Ovary (tissue), 9 donors: ENCODE results near the gene FGFR2. TPM values are rescaled to one million over a fixed set of nuclear protein-coding genes. Genes with fewer than 3 reads are reported as not detected.

Experiments
- DNase-seq, 5 donors: peaks; one replicate each; pipeline ENCODE4 v3.0.0-alpha.2; 2019 to 2020
- H3K27ac ChIP-seq, 2 donors: fragments of 200-600 bp; one replicate each; pipeline versions ENCODE4 v1.5.1 to v1.8.0; 2019 to 2022
- H3K27me3 ChIP-seq: fragments of 200-600 bp; one replicate; pipeline ENCODE4 v1.8.0; 2022
- H3K36me3 ChIP-seq: fragments of 200-600 bp; sonication (generic); one replicate; pipeline ENCODE4 v1.5.1; 2019
- H3K4me1 ChIP-seq: one replicate; pipeline ENCODE4 v1.8.1; 2013; ENCODE audit warnings: mild to moderate bottlenecking, moderate library complexity; ENCODE audit not compliant: insufficient read depth
- H3K4me3 ChIP-seq: fragments of 200-600 bp; sonication (generic); one replicate; pipeline ENCODE4 v1.5.1; 2017
- H3K9me3 ChIP-seq, 2 donors: fragments of 200-600 bp in 1 of 2; sonication (generic) in 1 of 2; one replicate each; pipeline versions ENCODE4 v1.5.1 to v1.8.1; 2013 to 2019; ENCODE audit warnings: mild to moderate bottlenecking in 1 of 2, moderate library complexity in 1 of 2
- EP300 ChIP-seq: sonication (generic); formaldehyde crosslinking; IDR thresholded peaks from one replicate; pipeline ENCODE4 v1.6.1; 2017; ENCODE audit warnings: antibody characterized with exemption
- POLR2A ChIP-seq: fragments of 450-650 bp; IDR thresholded peaks from one replicate; pipeline ENCODE4 v1.6.1; 2017; ENCODE audit warnings: antibody characterized with exemption, mild to moderate bottlenecking, moderate library complexity
- WGBS, 3 donors: extraction: QIAGEN DNeasy Blood & Tissue Kit in 1 of 3; methylation state at CpG; one replicate each; pipeline versions ENCODE4 v1.1.5 to v1.1.7; 2013 to 2017; 5-methylcytosine and 5-hydroxymethylcytosine counted together
- intact Hi-C, 4 donors: fragments of 100-400 bp; cut with DNase I; formaldehyde crosslinking; loops; one replicate each; pipeline versions ENCODE4 v1.11.0 to v1.15.1; 2022 to 2023
- polyA plus RNA-seq, 2 donors: library from polyadenylated mRNA; stranded (reverse); fragments of 200-250 nt in 1 of 2; fragments of 350-450 nt in 1 of 2; fragmentation: Illumina TruSeq in 1 of 2; extraction: RNeasy Lipid Tissue Mini Kit (QIAGEN cat#74804) in 1 of 2; gene quantifications; one replicate each; pipeline ENCODE4 v1.2.3, GENCODE V29; 2013 to 2014
- total RNA-seq, 7 donors: library from RNA; depleted of rRNA in 2 of 7; stranded (reverse); fragments of >200 nt in 2 of 7; fragmentation: NEBNext Ultra II Directional in 3 of 7; extraction: Animal tissue kit (Norgen Biotek cat#: 25700) in 3 of 7; gene quantifications; one replicate each; pipeline versions ENCODE4 v1.1.0 to v1.2.4, GENCODE V29; 2016 to 2023
- TF ChIP-seq, protein P1 (sequence below), 3 donors: fragments of 450-650 bp in 2 of 3; fragments of 200-600 bp in 1 of 3; IDR thresholded peaks; one replicate each; pipeline versions ENCODE4 v1.5.1 to v1.8.0; 2016 to 2022; ENCODE audit warnings: antibody characterized with exemption in 3 of 3, mild to moderate bottlenecking in 1 of 3
- donor health status: DM: no; HTN: no; CAD: no; lungs with moderate emphysema.
- donor health status: DM: no; HTN: no; CAD: no.
- donor health status: Bipolar disorder and iron deficiency.
- donor health status: DM: yes; HTN: yes; CAD: no.
- donor health status: DM: no; HTN: no; CAD: no.
- donor health status: DM: yes; HTN: yes; CAD: no.

The FGFR2 gene
- total and polyA plus RNA-seq, 9 donors = 8.8 to 52.2 (median 26.5) TPM

DNA sequence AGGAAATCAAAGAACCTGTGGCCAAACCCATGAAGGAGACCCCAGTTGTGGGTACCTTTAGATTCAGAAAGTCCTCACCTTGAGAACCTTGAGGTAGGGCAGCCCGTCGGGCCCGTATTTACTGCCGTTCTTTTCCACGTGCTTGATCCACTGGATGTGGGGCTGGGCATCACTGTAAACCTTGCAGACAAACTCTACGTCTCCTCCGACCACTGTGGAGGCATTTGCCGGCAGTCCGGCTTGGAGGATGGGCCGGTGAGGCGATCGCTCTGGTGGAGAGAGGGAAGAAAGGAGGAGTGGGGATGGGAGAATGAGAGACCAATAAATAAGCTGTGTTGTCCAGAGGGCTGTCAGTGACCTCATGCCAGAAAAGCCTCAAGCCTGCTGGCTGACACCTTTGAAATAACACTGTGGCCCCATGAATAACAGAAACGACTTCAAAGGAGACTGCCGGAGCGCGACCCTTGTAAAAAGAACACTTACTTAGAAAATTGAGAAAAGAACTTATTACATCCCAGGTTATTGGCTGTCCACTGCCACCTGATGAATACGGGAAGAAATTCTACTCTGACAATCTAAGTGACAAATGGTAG lies 78.2 kb downstream of the FGFR2 start:
- no peak for DNase-seq
- Histone ChIP-seq H3K9me3 (no peaks in the 10 kb centered on the region), H3K36me3 (no peaks in the 10 kb centered on the region), H3K27me3 (no peaks in the 10 kb centered on the region), H3K4me3 (no peak overlapping the region), H3K27ac (no peak overlapping the region), H3K4me1 (peaks cover 15% of the 10 kb centered on the region)
- intact Hi-C loops = no loop called here
- 79 to 85% (median 82%) methylated on average over 17 of the region's 17 CpGs for WGBS, 3 donors
- TF ChIP-seq POLR2A (no peak), EP300 (no peak)
- TF ChIP-seq, protein P1, sequence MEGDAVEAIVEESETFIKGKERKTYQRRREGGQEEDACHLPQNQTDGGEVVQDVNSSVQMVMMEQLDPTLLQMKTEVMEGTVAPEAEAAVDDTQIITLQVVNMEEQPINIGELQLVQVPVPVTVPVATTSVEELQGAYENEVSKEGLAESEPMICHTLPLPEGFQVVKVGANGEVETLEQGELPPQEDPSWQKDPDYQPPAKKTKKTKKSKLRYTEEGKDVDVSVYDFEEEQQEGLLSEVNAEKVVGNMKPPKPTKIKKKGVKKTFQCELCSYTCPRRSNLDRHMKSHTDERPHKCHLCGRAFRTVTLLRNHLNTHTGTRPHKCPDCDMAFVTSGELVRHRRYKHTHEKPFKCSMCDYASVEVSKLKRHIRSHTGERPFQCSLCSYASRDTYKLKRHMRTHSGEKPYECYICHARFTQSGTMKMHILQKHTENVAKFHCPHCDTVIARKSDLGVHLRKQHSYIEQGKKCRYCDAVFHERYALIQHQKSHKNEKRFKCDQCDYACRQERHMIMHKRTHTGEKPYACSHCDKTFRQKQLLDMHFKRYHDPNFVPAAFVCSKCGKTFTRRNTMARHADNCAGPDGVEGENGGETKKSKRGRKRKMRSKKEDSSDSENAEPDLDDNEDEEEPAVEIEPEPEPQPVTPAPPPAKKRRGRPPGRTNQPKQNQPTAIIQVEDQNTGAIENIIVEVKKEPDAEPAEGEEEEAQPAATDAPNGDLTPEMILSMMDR (IDR thresholded peaks at IDR 0.05) = no peak

- Histone ChIP-seq H3K4me3 (no peak overlapping the region), H3K27me3 (no peaks in the 10 kb centered on the region), H3K27ac (no peak overlapping the region), H3K9me3 (no peaks in the 10 kb centered on the region), H3K4me1 (peaks cover 14% of the 10 kb centered on the region), H3K36me3 (no peaks in the 10 kb centered on the region)
- DNase-seq = no peak
- no peak for TF ChIP-seq POLR2A
- TF ChIP-seq EP300 = no peak
- TF ChIP-seq, protein P1 (IDR thresholded peaks at IDR 0.05) = no peak
- intact Hi-C loops = no loop called here
- 57 to 60% (median 57%) methylated on average over 5 of the region's 5 CpGs for WGBS, 3 donors
Observed at GRCh38 chr10:121519411-121519810, 78.8 kb downstream of the FGFR2 start.

DNA sequence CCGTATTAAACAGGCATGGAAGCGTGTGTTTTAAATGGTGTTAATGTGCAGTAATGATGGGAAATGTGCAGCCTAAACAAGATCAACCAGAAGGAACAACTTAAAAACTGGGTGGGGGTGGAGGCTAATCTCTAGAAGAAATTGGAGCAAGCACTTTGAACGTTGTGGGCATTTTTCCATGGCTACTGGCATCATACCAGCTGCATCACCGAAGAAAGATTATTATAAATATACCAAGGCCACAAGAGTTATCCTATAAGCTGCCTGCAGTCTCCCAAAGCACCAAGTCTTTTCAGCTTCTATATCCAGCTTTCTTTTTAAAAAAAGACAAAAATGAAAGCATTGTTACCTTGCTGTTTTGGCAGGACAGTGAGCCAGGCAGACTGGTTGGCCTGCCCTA lies 79.9 kb downstream of the FGFR2 start:
- TF ChIP-seq EP300 (no peak), POLR2A (no peak)
- no peak overlapping the region for H3K27ac ChIP-seq
- no peaks in the 10 kb centered on the region for H3K27me3 ChIP-seq
- H3K4me1 ChIP-seq = peaks cover 9% of the 10 kb centered on the region
- 42 to 56% (median 49%) methylated on average over 4 of the region's 4 CpGs for WGBS, 3 donors
- no peak overlapping the region for H3K4me3 ChIP-seq
- intact Hi-C loops = no loop called here
- H3K36me3 ChIP-seq = no peaks in the 10 kb centered on the region
- H3K9me3 ChIP-seq = no peaks in the 10 kb centered on the region
- DNase-seq = no peak

GRCh38 chr10:121516093-121516865 lies 82.0 kb downstream of the FGFR2 start:
- H3K4me3 ChIP-seq = no peak overlapping the region
- DNase-seq = no peak
- intact Hi-C loops = no loop called here
- no peaks in the 10 kb centered on the region for H3K9me3 ChIP-seq
- no peak overlapping the region for H3K27ac ChIP-seq
- no peaks in the 10 kb centered on the region for H3K36me3 ChIP-seq
- no peaks in the 10 kb centered on the region for H3K27me3 ChIP-seq
- TF ChIP-seq POLR2A (no peak), EP300 (no peak)
- 85 to 90% (median 87%) methylated on average over 8 of the region's 8 CpGs for WGBS, 3 donors
- H3K4me1 ChIP-seq = peaks cover 7% of the 10 kb centered on the region

GRCh38 chr10:121514141-121514865 lies 83.9 kb downstream of the FGFR2 start:
- intact Hi-C loops = no loop called here
- 85 to 88% (median 86%) methylated on average over 8 of the region's 8 CpGs for WGBS, 3 donors
- H3K4me3 ChIP-seq = no peak overlapping the region
- H3K27me3 ChIP-seq = no peaks in the 10 kb centered on the region
- DNase-seq = no peak
- no peaks in the 10 kb centered on the region for H3K36me3 ChIP-seq
- TF ChIP-seq EP300 = no peak
- TF ChIP-seq, protein P1 (IDR thresholded peaks at IDR 0.05) = no peak
- TF ChIP-seq POLR2A = no peak
- H3K27ac ChIP-seq = no peak overlapping the region
- no peaks in the 10 kb centered on the region for H3K9me3 ChIP-seq
- H3K4me1 ChIP-seq = peaks cover 7% of the 10 kb centered on the region
